Mesothelial cell of epicardium (in vitro differentiated cells): ENCODE results near the gene SNX13. TPM values are rescaled to one million over a fixed set of nuclear protein-coding genes. Genes with fewer than 3 reads are reported as not detected.

Experiments used
- DNase-seq, 2 experiments: peaks; one replicate each; pipeline ENCODE4 v3.0.0; 2021; ENCODE audit warnings: low spot score in 2 of 2; ENCODE audit not compliant: unreplicated experiment in 2 of 2
- H3K27ac Mint-ChIP-seq: 2 replicates; pipeline ENCODE4 v1.8.0; 2021; ENCODE audit warnings: mixed read lengths
- H3K27me3 Mint-ChIP-seq: 2 replicates; pipeline ENCODE4 v1.8.0; 2021; ENCODE audit warnings: low read depth, mixed read lengths
- H3K36me3 Mint-ChIP-seq: 2 replicates; pipeline ENCODE4 v1.8.0; 2021; ENCODE audit warnings: mixed read lengths
- H3K4me1 Mint-ChIP-seq: 2 replicates; pipeline ENCODE4 v1.8.0; 2021; ENCODE audit warnings: mixed read lengths
- H3K4me3 Mint-ChIP-seq: 2 replicates; pipeline ENCODE4 v1.8.0; 2021; ENCODE audit warnings: mild to moderate bottlenecking, moderate library complexity, mixed read lengths
- H3K9me3 Mint-ChIP-seq: 2 replicates; pipeline ENCODE4 v1.8.0; 2021; ENCODE audit warnings: mixed read lengths
- total RNA-seq: library from RNA; stranded (reverse); gene quantifications from 3 replicates; pipeline ENCODE4 v1.2.1, GENCODE V29; 2021
- TF ChIP-seq, protein P1 (sequence below): fragments of 200-600 bp; sonication (generic); IDR thresholded peaks from one replicate; pipeline ENCODE4 v1.5.0; 2021; ENCODE audit warnings: antibody characterized with exemption; ENCODE audit not compliant: unreplicated experiment

The SNX13 gene
- total RNA-seq, 1 donor from 2014 or later: 57.1 TPM

DNA sequence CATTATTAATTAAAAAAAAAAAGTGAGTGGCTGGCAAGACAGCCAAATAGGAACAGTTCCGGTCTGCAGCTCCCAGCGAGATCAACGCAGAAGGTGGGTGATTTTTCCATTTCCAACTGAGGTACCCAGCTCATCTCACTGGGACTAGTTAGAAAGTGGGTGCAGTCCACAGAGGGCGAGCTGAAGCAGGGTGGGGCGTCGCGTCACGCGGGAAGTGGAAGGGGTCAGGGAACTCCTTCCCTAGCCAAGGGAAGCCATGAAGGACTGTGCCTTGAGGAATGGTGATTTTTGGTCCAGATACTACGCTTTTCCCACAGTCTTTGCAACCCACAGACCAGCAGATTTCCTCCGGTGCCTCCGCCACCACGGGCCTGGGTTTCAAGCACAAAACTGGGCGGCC is 133.7 kb downstream of the SNX13 start:
- TF ChIP-seq, protein P1, sequence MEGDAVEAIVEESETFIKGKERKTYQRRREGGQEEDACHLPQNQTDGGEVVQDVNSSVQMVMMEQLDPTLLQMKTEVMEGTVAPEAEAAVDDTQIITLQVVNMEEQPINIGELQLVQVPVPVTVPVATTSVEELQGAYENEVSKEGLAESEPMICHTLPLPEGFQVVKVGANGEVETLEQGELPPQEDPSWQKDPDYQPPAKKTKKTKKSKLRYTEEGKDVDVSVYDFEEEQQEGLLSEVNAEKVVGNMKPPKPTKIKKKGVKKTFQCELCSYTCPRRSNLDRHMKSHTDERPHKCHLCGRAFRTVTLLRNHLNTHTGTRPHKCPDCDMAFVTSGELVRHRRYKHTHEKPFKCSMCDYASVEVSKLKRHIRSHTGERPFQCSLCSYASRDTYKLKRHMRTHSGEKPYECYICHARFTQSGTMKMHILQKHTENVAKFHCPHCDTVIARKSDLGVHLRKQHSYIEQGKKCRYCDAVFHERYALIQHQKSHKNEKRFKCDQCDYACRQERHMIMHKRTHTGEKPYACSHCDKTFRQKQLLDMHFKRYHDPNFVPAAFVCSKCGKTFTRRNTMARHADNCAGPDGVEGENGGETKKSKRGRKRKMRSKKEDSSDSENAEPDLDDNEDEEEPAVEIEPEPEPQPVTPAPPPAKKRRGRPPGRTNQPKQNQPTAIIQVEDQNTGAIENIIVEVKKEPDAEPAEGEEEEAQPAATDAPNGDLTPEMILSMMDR: no peak
- no peak overlapping the region for H3K4me3 Mint-ChIP-seq
- H3K9me3 Mint-ChIP-seq: peaks cover 41% of the 10 kb centered on the region
- peaks cover 66% of the 10 kb centered on the region for H3K36me3 Mint-ChIP-seq
- no peaks in the 10 kb centered on the region for H3K4me1 Mint-ChIP-seq
- DNase-seq: no peak
- H3K27ac Mint-ChIP-seq: no peak overlapping the region
- no peaks in the 10 kb centered on the region for H3K27me3 Mint-ChIP-seq

DNA sequence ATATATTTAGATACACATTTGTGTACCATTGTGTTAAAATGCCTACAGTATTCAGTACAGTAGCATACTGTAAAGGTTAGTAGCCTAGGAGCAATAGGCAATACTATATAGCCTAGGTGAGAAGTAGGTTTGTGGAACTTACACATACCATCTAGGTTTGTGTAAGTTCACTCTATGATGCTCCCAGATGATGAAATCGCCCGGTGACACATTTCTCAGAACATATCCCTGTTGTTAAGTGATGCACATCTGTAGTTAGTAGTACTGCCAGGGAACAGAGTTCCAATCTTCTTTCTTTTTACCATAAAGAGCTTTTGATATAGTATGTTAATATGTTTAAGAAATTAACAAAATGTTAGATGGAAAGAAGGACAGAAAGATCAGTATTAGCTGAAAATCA is 138.2 kb downstream of the SNX13 start:
- DNase-seq: no peak
- TF ChIP-seq, protein P1: no peak
- Mint-ChIP-seq H3K27ac (no peak overlapping the region), H3K4me3 (no peak overlapping the region), H3K36me3 (peaks cover 47% of the 10 kb centered on the region), H3K27me3 (no peaks in the 10 kb centered on the region), H3K4me1 (no peaks in the 10 kb centered on the region), H3K9me3 (no peaks in the 10 kb centered on the region)

DNA sequence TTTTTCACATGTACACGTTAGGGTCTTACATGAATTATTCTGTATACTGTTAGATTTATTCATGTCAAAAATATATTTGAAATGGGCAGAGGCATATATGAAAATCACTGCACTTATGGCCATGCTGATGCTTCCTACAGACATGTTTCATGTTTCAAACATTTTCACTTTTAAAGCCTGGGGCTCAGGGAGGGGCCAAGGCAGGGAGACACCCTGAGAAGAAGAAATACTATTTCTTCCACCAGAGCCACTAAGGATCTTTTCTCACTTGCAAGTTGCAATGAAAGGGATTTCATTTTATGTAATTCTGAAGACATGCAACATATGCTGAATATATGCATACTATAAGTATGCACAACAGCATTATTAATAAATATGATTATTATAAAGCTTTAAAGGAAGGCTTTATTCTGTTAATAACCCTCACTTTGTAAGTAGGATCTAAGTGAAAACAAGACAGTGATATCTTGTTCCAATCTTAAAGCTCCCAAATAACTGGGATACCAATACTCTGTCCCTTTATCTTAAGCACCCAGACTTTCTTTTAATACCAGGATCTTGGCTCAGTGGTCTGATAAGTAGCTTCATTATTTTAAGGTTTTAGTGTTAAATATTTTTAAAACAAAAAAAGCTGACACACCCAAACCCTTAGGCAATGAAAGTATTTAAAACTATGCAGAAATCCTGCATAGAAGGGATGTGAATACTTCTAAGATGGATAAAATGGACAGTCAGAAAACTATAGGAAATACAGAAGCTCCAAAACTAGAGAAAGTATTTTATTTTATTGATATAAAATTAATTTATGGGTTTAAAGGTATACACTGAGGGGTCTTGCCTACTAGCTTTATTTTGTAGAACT is 148.0 kb downstream of the SNX13 start:
- H3K27ac Mint-ChIP-seq: no peak overlapping the region
- H3K36me3 Mint-ChIP-seq: peaks cover 16% of the 10 kb centered on the region
- no peaks in the 10 kb centered on the region for H3K9me3 Mint-ChIP-seq
- no peaks in the 10 kb centered on the region for H3K4me1 Mint-ChIP-seq
- DNase-seq: no peak
- H3K4me3 Mint-ChIP-seq: no peak overlapping the region
- TF ChIP-seq, protein P1: no peak
- H3K27me3 Mint-ChIP-seq: no peaks in the 10 kb centered on the region

DNA sequence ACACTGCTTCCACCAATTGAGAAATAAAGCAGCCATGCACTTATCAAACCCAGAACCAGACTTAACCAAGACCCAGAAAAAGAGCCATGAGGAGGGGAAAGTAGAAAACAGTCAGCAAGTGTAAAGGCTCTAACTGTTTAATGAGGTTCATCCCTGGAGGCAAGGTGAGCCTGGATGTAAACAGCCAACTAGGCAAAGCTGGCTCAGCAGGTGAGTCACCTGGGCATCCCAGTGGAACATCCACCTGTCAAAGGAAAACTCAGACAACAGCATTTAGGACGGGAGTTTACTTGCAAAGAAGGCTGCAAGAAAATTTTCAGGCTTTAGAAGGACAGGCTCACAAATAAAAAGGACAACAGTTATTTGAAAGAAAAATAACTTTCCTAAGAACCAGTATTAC is 153.0 kb downstream of the SNX13 start:
- no peak for DNase-seq
- H3K36me3 Mint-ChIP-seq: no peaks in the 10 kb centered on the region
- H3K4me3 Mint-ChIP-seq: no peak overlapping the region
- H3K9me3 Mint-ChIP-seq: no peaks in the 10 kb centered on the region
- no peaks in the 10 kb centered on the region for H3K4me1 Mint-ChIP-seq
- no peak overlapping the region for H3K27ac Mint-ChIP-seq
- TF ChIP-seq, protein P1: no peak
- no peaks in the 10 kb centered on the region for H3K27me3 Mint-ChIP-seq

DNA sequence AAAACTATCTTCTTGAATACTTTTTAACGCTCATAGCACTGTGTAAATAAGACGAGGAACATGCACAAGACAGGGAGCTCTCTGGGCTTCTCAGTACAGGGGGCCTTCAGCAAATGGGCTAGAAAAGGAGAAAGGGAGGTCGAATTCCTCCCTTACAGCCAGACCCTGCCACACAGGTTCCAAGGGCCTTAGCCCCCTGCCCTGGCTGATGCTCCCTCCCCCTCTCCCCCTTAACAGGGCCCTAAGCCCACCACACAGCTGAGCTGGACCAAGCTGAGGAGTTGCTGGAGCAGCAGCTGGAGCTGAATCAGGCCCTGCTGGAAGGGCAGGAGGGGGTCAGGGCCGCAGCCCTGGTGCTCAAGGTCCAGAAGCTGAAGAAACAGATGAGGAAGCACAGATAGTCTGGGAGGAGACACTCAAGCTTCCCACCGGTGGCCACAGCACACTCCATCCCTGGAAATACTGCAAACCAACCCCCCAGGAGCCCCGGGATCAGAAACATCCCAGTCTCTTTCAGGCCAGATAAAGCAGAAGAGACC is 153.9 kb downstream of the SNX13 start:
- Mint-ChIP-seq H3K9me3 (no peaks in the 10 kb centered on the region), H3K36me3 (no peaks in the 10 kb centered on the region), H3K27me3 (no peaks in the 10 kb centered on the region), H3K4me3 (no peak overlapping the region), H3K4me1 (no peaks in the 10 kb centered on the region), H3K27ac (no peak overlapping the region)
- no peak for DNase-seq
- TF ChIP-seq, protein P1: no peak
